ENCODE results near the gene MCM8. TPM values are rescaled to one million over a fixed set of nuclear protein-coding genes. Genes with fewer than 3 reads are reported as not detected.

Gene MCM8
- polyA plus RNA-seq, 1 donor (not counting 4 experiments of a cell fraction or from before 2014, with no cell fraction given): 7.0 TPM

DNA sequence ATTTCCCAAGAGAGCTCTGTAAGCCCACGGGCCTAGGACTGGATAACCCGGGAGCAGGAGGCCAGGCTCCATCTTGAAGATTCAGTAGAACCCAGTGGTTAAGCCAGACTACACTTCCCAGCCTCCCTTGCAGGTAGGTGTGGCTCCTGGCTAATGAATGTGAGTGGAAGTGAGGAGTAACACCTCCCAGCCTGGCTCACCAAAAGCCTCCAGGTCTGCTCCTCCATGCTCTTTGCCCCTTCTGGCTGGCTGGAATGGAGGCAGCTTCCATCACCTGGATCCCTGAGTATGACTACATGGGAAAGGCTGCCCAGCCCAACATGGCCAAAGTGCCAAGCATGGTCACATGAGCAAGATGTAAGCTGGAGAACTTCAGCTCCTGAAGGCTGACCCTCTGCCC is 93.7 kb downstream of the MCM8 start:
- Histone ChIP-seq H3K36me3 (ENCODE audit: control insufficient read depth in 2 of 2, extremely low read depth in 1 of 2, insufficient read depth in 2 of 2, low read length in 2 of 2) (peaks cover 6 to 8% of the 10 kb centered on the region in 2 experiments), H4K20me1 (ENCODE audit: control insufficient read depth, extremely low read depth, insufficient read depth, low read length) (no peaks in the 10 kb centered on the region), H3K4me2 (ENCODE audit: control insufficient read depth, extremely low read depth, insufficient read depth, low read depth, low read length) (no peak overlapping the region), H3K4me1 (ENCODE audit: control insufficient read depth, extremely low read depth, insufficient read depth, low read length) (no peaks in the 10 kb centered on the region), H2AFZ (ENCODE audit: control insufficient read depth, low read length) (no peak overlapping the region), H3K9me1 (ENCODE audit: control insufficient read depth, extremely low read depth, insufficient read depth, low read length) (no peaks in the 10 kb centered on the region), H3K9me3 (ENCODE audit: control insufficient read depth, low read depth, low read length) (no peaks in the 10 kb centered on the region), H3K27ac (ENCODE audit: control insufficient read depth, insufficient read depth, low read length) (no peak overlapping the region), H3K27me3 (ENCODE audit: control insufficient read depth, extremely low read depth, insufficient read depth, low read length) (no peaks in the 10 kb centered on the region), H3K79me2 (ENCODE audit: control insufficient read depth, insufficient read depth, low read length) (no peaks in the 10 kb centered on the region), H3K9ac (ENCODE audit: control insufficient read depth, extremely low read depth, insufficient read depth, low read length) (no peak overlapping the region), H3K4me3 (ENCODE audit: control insufficient read depth in 2 of 3, extremely low read depth in 1 of 3, insufficient read depth in 2 of 3, low read depth in 1 of 3, low read length in 3 of 3) (no peak overlapping the region)
- dilution Hi-C loops (cut with MboI; ENCODE audit: extremely low pct_ligation_motif_present, low sequenced_read_pairs): no loop called here
- DNase-seq (ENCODE audit: low read depth, low spot score) (no peak), FAIRE-seq (no peak)
- TF ChIP-seq, protein P1, sequence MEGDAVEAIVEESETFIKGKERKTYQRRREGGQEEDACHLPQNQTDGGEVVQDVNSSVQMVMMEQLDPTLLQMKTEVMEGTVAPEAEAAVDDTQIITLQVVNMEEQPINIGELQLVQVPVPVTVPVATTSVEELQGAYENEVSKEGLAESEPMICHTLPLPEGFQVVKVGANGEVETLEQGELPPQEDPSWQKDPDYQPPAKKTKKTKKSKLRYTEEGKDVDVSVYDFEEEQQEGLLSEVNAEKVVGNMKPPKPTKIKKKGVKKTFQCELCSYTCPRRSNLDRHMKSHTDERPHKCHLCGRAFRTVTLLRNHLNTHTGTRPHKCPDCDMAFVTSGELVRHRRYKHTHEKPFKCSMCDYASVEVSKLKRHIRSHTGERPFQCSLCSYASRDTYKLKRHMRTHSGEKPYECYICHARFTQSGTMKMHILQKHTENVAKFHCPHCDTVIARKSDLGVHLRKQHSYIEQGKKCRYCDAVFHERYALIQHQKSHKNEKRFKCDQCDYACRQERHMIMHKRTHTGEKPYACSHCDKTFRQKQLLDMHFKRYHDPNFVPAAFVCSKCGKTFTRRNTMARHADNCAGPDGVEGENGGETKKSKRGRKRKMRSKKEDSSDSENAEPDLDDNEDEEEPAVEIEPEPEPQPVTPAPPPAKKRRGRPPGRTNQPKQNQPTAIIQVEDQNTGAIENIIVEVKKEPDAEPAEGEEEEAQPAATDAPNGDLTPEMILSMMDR (optimal IDR thresholded peaks at IDR 0.05 in 1 of 3, IDR thresholded peaks at IDR 0.05 in 1 of 3, conservative IDR thresholded peaks at IDR 0.05 in 1 of 3; ENCODE audit: extremely low read depth in 1 of 3, insufficient read depth in 2 of 3, low read length in 3 of 3): no peak
- no peak for TF ChIP-seq EZH2 (IDR thresholded peaks at IDR 0.05; ENCODE audit: low read length)

DNA sequence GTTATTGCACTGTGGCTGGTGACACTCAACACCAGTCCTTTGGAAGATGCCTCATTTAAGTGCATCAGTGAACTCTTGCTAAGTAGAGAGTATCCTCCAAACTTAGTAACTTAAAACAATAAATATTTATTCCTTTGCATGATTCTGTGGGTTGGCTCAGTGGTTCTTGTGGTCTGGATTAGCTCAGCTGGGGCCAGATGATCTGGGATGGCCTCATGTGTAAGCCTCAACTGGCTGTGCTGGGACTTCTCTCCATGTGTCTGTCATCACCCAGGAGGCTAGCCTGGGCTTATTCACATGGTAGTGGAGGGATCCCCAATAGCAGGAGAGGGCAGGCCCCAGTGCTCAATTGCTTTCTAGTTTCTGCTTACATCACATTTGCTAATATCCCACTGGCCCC is 95.1 kb downstream of the MCM8 start:
- dilution Hi-C loops (cut with MboI; ENCODE audit: extremely low pct_ligation_motif_present, low sequenced_read_pairs): no loop called here
- DNase-seq (ENCODE audit: low read depth, low spot score): no peak
- no peak overlapping the region for H3K4me2 ChIP-seq (ENCODE audit: control insufficient read depth, extremely low read depth, insufficient read depth, low read depth, low read length)

More for the DNA sequence above, 95.1 kb downstream of the MCM8 start:
- Histone ChIP-seq H3K36me3 (ENCODE audit: control insufficient read depth in 2 of 2, extremely low read depth in 1 of 2, insufficient read depth in 2 of 2, low read length in 2 of 2) (peaks cover 6% of the 10 kb centered on the region in 2 experiments), H3K79me2 (ENCODE audit: control insufficient read depth, insufficient read depth, low read length) (no peaks in the 10 kb centered on the region), H3K4me1 (ENCODE audit: control insufficient read depth, extremely low read depth, insufficient read depth, low read length) (no peaks in the 10 kb centered on the region), H2AFZ (ENCODE audit: control insufficient read depth, low read length) (no peak overlapping the region), H3K4me3 (ENCODE audit: control insufficient read depth in 2 of 3, extremely low read depth in 1 of 3, insufficient read depth in 2 of 3, low read depth in 1 of 3, low read length in 3 of 3) (no peak overlapping the region), H3K9ac (ENCODE audit: control insufficient read depth, extremely low read depth, insufficient read depth, low read length) (no peak overlapping the region), H4K20me1 (ENCODE audit: control insufficient read depth, extremely low read depth, insufficient read depth, low read length) (no peaks in the 10 kb centered on the region), H3K9me3 (ENCODE audit: control insufficient read depth, low read depth, low read length) (no peaks in the 10 kb centered on the region), H3K27me3 (ENCODE audit: control insufficient read depth, extremely low read depth, insufficient read depth, low read length) (no peaks in the 10 kb centered on the region), H3K27ac (ENCODE audit: control insufficient read depth, insufficient read depth, low read length) (no peak overlapping the region), H3K9me1 (ENCODE audit: control insufficient read depth, extremely low read depth, insufficient read depth, low read length) (no peaks in the 10 kb centered on the region)
- TF ChIP-seq EZH2 (IDR thresholded peaks at IDR 0.05; ENCODE audit: low read length): no peak
- TF ChIP-seq, protein P1 (optimal IDR thresholded peaks at IDR 0.05 in 1 of 3, IDR thresholded peaks at IDR 0.05 in 1 of 3, conservative IDR thresholded peaks at IDR 0.05 in 1 of 3; ENCODE audit: extremely low read depth in 1 of 3, insufficient read depth in 2 of 3, low read length in 3 of 3): no peak
- no peak for FAIRE-seq
